Cardiac muscle cell (in vitro differentiated cells and primary cell): ENCODE data around the gene KIFC3. TPM values are rescaled to one million over a fixed set of nuclear protein-coding genes. Genes with fewer than 3 reads are reported as not detected.

ENCODE experiments used
- DNase-seq, 2 donors: peaks; one replicate each; pipeline versions ENCODE4 v3.0.0 to v3.0.0-alpha.2; 2010 to 2017; ENCODE audit warnings: low read depth in 1 of 2, low spot score in 1 of 2
- H3K27ac ChIP-seq: fragments of 200-600 bp; sonication (generic); 2 replicates; pipeline ENCODE4 v1.5.1; 2016
- H3K27me3 ChIP-seq: fragments of 200-600 bp; sonication (generic); 2 replicates; pipeline ENCODE4 v1.6.0; 2016; ENCODE audit warnings: control low read depth
- H3K36me3 ChIP-seq: fragments of 200-600 bp; sonication (generic); 2 replicates; pipeline ENCODE4 v1.5.1; 2016; ENCODE audit warnings: control low read depth
- H3K4me1 ChIP-seq: fragments of 200-600 bp; sonication (generic); 2 replicates; pipeline ENCODE4 v1.8.1; 2017; ENCODE audit warnings: low read depth, mild to moderate bottlenecking, mixed run types
- H3K4me3 ChIP-seq: fragments of 200-600 bp; sonication (generic); 2 replicates; pipeline ENCODE4 v1.5.1; 2016; ENCODE audit warnings: mild to moderate bottlenecking
- H3K9me3 ChIP-seq: fragments of 200-600 bp; sonication (generic); 2 replicates; pipeline ENCODE4 v1.5.1; 2017; ENCODE audit warnings: low read depth, mild to moderate bottlenecking, control low read depth
- polyA plus RNA-seq: library from polyadenylated mRNA; unstranded; fragments of >200 nt; fragmentation: Nextera tagmentation; extraction: Ambion mirVana; gene quantifications from 2 replicates; pipeline ENCODE4 v1.2.1, GENCODE V29; 2016
- total RNA-seq: library from RNA; depleted of rRNA; stranded (reverse); fragments of >200 nt; gene quantifications from 2 replicates; pipeline ENCODE4 v1.2.3, GENCODE V29; 2016
- TF ChIP-seq, protein P1 (sequence below): IDR thresholded peaks from 2 replicates; pipeline ENCODE4 v1.5.1; 2012; ENCODE audit warnings: low read depth, mild to moderate bottlenecking, low read length

KIFC3 gene
- total and polyA plus RNA-seq, 2 experiments from 2014 or later, result 24.8 to 50.1 TPM

DNA sequence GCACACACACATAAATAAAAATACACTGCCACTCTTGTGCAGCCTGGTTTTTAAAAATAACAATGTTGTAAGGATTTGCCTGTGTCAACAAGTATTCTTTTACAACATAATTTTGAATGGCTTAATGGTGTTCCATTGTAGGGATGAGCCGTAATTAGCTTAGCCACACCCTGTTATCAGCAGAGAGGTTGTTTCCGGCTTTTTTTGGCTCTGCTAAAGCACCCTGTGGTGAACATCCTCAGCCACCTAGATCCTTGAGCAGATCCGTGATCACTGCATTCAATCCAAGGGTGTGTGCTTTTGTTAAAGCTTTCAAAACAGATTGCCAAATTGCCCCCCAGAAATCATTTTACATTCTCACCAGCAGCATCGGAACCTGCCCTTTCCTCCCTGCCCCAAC is 59.7 kb downstream of the KIFC3 start:
- Histone ChIP-seq H3K27ac (no peak overlapping the region), H3K4me1 (peaks cover 5% of the 10 kb centered on the region)

DNA sequence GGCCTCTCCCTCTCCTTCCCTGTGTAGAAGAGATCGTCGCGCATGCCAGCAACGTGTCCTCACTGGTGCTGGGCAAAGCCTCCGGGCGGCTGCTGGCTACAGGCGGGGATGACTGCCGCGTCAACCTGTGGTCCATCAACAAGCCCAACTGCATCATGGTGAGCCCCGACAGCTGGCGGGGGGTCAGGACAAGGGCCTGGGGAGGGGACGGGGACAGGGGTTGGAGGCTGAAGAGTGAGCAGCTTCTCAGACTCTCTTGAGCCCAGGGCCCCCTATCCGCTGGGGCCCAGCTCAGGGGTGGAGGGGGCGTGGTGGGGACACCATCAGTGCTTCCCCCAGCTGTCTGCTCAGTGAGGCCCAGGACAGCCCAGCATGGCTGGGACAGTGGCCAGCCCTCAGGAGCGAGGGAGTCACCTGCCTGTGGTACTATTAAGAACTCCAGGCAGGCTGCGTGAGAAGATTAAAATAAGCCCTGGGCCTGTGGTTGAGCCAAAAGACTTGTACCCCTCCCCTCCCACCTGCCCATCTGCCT is 60.6 kb downstream of the KIFC3 start:
- TF ChIP-seq, protein P1, sequence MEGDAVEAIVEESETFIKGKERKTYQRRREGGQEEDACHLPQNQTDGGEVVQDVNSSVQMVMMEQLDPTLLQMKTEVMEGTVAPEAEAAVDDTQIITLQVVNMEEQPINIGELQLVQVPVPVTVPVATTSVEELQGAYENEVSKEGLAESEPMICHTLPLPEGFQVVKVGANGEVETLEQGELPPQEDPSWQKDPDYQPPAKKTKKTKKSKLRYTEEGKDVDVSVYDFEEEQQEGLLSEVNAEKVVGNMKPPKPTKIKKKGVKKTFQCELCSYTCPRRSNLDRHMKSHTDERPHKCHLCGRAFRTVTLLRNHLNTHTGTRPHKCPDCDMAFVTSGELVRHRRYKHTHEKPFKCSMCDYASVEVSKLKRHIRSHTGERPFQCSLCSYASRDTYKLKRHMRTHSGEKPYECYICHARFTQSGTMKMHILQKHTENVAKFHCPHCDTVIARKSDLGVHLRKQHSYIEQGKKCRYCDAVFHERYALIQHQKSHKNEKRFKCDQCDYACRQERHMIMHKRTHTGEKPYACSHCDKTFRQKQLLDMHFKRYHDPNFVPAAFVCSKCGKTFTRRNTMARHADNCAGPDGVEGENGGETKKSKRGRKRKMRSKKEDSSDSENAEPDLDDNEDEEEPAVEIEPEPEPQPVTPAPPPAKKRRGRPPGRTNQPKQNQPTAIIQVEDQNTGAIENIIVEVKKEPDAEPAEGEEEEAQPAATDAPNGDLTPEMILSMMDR, result no peak
- H3K9me3 ChIP-seq, result no peaks in the 10 kb centered on the region
- no peaks in the 10 kb centered on the region for H3K27me3 ChIP-seq
- no peak overlapping the region for H3K27ac ChIP-seq
- no peak overlapping the region for H3K4me3 ChIP-seq
- H3K4me1 ChIP-seq, result peaks cover 7% of the 10 kb centered on the region
- H3K36me3 ChIP-seq, result no peaks in the 10 kb centered on the region
- no peak for DNase-seq

More for the DNA sequence above, 59.7 kb downstream of the KIFC3 start:
- TF ChIP-seq, protein P1, result no peak
- H3K9me3 ChIP-seq, result no peaks in the 10 kb centered on the region
- no peaks in the 10 kb centered on the region for H3K36me3 ChIP-seq
- H3K4me3 ChIP-seq, result no peak overlapping the region
- H3K27me3 ChIP-seq, result no peaks in the 10 kb centered on the region
- DNase-seq, result no peak

DNA sequence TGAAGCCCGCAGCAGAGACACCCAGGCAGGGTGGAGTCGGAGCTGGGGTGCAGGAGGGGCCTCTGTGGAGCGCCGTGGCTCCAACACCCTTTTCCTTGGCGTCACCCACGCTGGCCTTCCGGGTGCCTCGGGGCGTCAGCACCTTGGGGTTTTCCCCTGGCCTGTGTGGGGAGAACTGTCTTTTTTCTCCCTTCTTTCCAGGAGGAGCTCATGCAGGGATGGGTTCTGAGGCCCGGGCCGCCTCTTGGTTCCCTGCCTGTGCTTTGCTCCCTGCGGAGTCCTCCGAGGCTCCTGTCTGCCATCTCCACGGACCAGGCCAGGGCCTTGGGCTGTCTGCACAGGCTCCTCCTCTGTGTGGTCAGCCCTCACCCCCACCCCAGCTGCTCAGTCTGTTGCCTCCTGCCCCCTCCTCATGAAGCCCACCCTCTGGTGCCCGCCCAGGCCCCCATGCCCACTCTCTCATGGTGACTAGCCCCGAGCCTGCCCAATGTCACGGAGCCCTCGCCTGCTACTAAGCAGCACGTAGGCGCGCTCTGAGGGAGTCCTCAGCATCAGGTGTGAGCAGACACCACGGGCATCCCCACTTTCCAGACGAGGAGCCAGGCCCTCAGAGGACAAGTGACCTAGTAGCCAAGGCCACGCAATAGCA is 61.7 kb downstream of the KIFC3 start:
- Histone ChIP-seq H3K27me3 (no peaks in the 10 kb centered on the region), H3K27ac (no peak overlapping the region), H3K36me3 (no peaks in the 10 kb centered on the region), H3K9me3 (no peaks in the 10 kb centered on the region), H3K4me1 (peaks cover 11% of the 10 kb centered on the region), H3K4me3 (no peak overlapping the region)
- DNase-seq, result no peak
- TF ChIP-seq, protein P1, result no peak

- Histone ChIP-seq H3K27ac (no peak overlapping the region), H3K36me3 (no peaks in the 10 kb centered on the region), H3K27me3 (no peaks in the 10 kb centered on the region), H3K9me3 (no peaks in the 10 kb centered on the region), H3K4me3 (no peak overlapping the region), H3K4me1 (peaks cover 11% of the 10 kb centered on the region)
- DNase-seq, result no peak
- TF ChIP-seq, protein P1, result no peak
Measured at GRCh38 chr16:57739756-57740422, 62.4 kb downstream of the KIFC3 start.

- no peaks in the 10 kb centered on the region for H3K9me3 ChIP-seq
- TF ChIP-seq, protein P1, result no peak
- no peaks in the 10 kb centered on the region for H3K36me3 ChIP-seq
- no peaks in the 10 kb centered on the region for H3K27me3 ChIP-seq
- H3K4me3 ChIP-seq, result no peak overlapping the region
- peaks cover 11% of the 10 kb centered on the region for H3K4me1 ChIP-seq
- H3K27ac ChIP-seq, result no peak overlapping the region
- no peak for DNase-seq
Measured at GRCh38 chr16:57738844-57739243, 63.4 kb downstream of the KIFC3 start.
